Measurements from ENCODE around the gene RAB27B.
A peak's percentile ranks its signal among the peaks of the same experiment; 100 is the strongest.
"Not testable (repeated sequence)": the region's sequence is repeated elsewhere in the genome, so short reads cannot be mapped to it uniquely, and the experiment has no call there.

The RAB27B gene

DNA sequence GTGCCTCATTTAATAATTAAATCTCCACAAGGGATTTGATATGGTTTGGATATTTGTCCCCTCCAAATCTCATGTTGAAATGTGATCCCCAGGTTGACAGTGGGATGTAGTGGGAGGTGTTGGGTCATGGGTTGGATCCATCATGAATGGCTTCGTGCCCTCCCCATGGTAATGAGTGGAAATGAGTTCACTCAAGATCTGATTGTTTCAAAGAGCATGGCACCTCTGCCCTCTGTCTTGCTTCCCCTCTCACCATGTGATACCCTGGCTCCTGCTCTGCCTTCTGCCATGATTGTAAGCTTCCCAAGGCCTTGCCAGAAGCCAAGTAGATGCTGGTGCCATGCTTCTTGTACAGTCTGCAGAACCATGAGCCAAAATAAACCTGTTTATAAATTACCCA is 15.0 kb upstream of the RAB27B start:
- no peak for DNase-seq (ENCODE audit: low read depth)
- no peak overlapping the region for H3K4me3 ChIP-seq (ENCODE audit: low read depth, low read length)
- TF ChIP-seq, protein P1, sequence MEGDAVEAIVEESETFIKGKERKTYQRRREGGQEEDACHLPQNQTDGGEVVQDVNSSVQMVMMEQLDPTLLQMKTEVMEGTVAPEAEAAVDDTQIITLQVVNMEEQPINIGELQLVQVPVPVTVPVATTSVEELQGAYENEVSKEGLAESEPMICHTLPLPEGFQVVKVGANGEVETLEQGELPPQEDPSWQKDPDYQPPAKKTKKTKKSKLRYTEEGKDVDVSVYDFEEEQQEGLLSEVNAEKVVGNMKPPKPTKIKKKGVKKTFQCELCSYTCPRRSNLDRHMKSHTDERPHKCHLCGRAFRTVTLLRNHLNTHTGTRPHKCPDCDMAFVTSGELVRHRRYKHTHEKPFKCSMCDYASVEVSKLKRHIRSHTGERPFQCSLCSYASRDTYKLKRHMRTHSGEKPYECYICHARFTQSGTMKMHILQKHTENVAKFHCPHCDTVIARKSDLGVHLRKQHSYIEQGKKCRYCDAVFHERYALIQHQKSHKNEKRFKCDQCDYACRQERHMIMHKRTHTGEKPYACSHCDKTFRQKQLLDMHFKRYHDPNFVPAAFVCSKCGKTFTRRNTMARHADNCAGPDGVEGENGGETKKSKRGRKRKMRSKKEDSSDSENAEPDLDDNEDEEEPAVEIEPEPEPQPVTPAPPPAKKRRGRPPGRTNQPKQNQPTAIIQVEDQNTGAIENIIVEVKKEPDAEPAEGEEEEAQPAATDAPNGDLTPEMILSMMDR (IDR thresholded peaks at IDR 0.05; ENCODE audit: low read depth, low read length, missing control alignments): no peak
- in situ Hi-C loops (cut with HindIII; ENCODE audit: low sequenced_read_pairs): no loop called here

DNA sequence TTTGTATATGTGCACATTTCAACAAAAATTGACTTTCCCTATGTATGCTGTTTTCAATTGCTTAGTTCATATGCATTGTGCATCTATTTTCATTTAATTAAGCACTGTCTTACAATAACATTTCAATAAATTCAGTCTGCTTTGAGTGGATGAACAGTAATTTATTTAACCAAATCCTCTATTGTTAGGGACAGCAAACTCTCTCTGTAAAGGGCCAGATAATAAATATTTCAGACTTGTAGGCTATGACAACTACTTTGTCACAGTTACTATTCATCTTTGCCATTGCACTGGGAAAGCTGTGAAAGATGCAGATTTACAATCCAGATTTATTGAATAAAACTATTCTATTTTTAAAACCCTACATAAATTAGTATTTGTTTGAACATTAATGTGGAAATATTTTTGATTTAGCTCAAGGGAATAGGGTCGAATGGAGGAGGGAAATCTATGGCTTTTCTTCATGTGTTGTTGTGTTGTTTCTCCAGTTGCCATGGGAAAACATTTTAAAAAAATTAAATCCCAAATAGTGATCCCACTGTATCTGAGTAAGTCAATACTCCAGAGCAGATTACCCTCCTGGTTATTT is 14.2 kb upstream of the RAB27B start:
- TF ChIP-seq, protein P1 (IDR thresholded peaks at IDR 0.05; ENCODE audit: low read depth, low read length, missing control alignments): no peak
- no peak for DNase-seq (ENCODE audit: low read depth)

DNA sequence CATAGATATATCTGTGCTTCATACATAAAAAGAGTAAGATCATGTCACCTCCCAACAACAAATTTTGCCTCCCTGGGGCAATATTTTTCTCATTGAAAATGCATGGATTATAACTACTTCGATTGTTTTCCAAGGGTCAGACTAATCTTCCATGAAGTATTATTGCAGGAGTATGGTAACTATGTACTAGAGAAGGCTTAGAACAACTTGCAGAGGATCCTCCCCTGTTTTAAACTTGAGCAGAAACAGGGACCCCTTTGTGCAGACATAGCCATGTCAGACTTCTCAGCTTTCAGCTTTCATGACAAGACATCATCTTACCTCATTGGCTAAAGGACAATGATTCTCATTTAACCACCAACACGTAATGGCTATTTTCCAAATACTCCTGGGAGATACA is 13.2 kb upstream of the RAB27B start:
- DNase-seq (ENCODE audit: low read depth): no peak
- in situ Hi-C loops (cut with HindIII; ENCODE audit: low sequenced_read_pairs): no loop called here
- TF ChIP-seq, protein P1 (IDR thresholded peaks at IDR 0.05; ENCODE audit: low read depth, low read length, missing control alignments): no peak
- H3K4me3 ChIP-seq (ENCODE audit: low read depth, low read length): no peak overlapping the region

More for the DNA sequence above, 14.2 kb upstream of the RAB27B start:
- H3K4me3 ChIP-seq (ENCODE audit: low read depth, low read length): no peak overlapping the region
- in situ Hi-C loops (cut with HindIII; ENCODE audit: low sequenced_read_pairs): no loop called here

DNA sequence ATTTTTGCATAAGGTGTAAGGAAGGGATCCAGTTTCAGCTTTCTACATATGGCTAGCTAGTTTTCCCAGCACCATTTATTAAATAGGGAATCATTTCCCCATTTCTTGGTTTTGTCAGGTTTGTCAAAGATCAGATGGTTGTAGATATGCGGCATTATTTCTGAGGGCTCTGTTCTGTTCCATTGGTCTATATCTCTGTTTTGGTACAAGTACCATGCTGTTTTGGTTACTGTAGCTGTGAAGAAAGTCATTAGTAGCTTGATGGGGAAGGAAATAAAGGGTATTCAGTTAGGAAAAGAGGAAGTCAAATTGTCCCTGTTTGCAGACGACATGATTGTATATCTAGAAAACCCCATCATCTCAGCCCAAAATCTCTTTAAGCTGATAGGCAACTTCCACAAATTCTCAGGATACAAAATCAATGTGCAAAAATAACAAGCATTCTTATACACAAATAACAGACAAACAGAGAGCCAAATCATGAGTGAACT is 7.4 kb upstream of the RAB27B start:
- DNase-seq (ENCODE audit: low read depth); H3K4me3 ChIP-seq (ENCODE audit: low read depth, low read length); in situ Hi-C loops (cut with HindIII; ENCODE audit: low sequenced_read_pairs): not testable (repeated sequence)

DNA sequence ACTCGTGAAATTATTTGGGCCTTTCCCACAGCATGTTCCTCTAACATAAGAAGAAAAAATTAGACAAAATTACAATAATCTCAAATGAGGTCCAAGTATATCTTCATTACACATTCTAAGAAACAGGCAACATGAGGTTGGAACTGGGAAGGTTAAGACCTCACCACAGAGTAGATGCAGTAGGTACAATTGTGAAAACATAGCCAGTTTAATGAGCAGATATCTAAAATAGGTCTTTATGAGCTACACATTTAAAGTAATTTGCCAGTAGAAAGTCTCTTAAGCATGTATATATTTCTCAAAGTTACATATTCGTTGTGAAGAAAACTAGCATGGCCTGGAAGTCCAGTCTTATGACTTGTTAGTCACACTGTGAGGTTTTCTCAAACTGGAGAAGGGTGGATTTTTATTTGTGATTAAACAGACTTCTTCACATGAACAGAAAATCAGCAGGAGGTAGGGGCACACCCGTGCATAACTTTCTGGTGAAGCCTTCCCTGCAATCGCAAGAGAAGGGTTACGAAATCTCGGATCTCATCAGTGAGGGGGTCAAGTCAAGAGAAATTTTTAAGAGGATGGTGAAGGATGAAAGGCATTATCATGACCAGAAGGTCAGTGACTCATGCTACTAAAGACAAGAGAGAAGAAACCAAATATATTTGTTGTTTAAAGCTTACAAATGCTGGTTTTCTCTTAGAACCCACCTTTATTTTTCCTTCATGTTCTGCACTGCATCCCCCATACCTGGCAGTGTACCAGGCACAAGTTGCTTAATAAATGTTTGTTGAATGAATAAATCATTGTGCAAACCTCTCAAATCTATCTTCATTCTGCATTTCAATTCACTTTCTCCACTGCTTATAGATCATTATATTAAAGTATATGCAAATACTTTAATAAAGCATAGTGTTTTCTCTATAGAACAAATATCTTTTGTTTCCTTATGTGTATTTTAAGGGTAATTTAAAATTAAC is 5.1 kb upstream of the RAB27B start:
- TF ChIP-seq, protein P1 (IDR thresholded peaks at IDR 0.05; ENCODE audit: low read depth, low read length, missing control alignments): no peak
- no peak overlapping the region for H3K4me3 ChIP-seq (ENCODE audit: low read depth, low read length)
- DNase-seq (ENCODE audit: low read depth): peak; percentile 63
- in situ Hi-C loops (cut with HindIII; ENCODE audit: low sequenced_read_pairs): no loop called here

DNA sequence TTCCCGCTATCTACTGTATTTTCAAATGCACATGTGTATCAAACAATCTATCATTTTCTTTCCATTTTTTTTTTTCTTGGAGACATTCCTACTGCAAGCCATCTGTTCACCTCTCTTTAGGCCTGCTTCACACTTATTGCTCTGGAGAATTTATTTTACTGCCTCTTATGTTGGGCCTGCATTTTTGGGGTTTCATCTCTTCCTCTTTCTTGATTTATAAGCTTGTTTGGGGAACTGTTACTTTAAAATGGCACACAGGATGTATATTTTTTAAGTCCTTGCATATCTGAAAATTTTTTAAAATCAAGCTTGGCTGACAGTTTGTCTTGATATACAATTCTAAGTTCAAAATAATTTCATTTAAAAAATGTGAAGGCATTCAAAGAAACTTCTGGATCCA is 3.5 kb upstream of the RAB27B start:
- TF ChIP-seq, protein P1 (IDR thresholded peaks at IDR 0.05; ENCODE audit: low read depth, low read length, missing control alignments): no peak
- in situ Hi-C loops (cut with HindIII; ENCODE audit: low sequenced_read_pairs): no loop called here
- DNase-seq (ENCODE audit: low read depth): no peak
- no peak overlapping the region for H3K4me3 ChIP-seq (ENCODE audit: low read depth, low read length)
